ENCODE data around the gene SRSF1.
"Not testable (repeated sequence)": the region's sequence is repeated elsewhere in the genome, so short reads cannot be mapped to it uniquely, and the experiment has no call there.

The SRSF1 gene

GRCh38 chr17:57963149-57963511, 43.9 kb downstream of the SRSF1 start:
- no peak for DNase-seq (ENCODE audit: low read depth)

- DNase-seq (ENCODE audit: low read depth), result no peak
These were observed 44.5 kb downstream of the SRSF1 start for GRCh38 chr17:57962279-57963148.

- DNase-seq (ENCODE audit: low read depth), result no peak
These were observed 47.1 kb downstream of the SRSF1 start for GRCh38 chr17:57959929-57960328.

GRCh38 chr17:57958391-57958790, 48.7 kb downstream of the SRSF1 start:
- DNase-seq (ENCODE audit: low read depth), result not testable (repeated sequence)

GRCh38 chr17:57957886-57958285, 49.2 kb downstream of the SRSF1 start:
- DNase-seq (ENCODE audit: low read depth), result no peak

- DNase-seq (ENCODE audit: low read depth), result no peak
These were observed 49.8 kb downstream of the SRSF1 start for GRCh38 chr17:57957120-57957850.

GRCh38 chr17:57956291-57957119, 50.5 kb downstream of the SRSF1 start:
- DNase-seq (ENCODE audit: low read depth), result no peak

GRCh38 chr17:57955183-57955931, 51.7 kb downstream of the SRSF1 start, which contains the start of gene CUEDC1:
Gene CUEDC1, minus strand, starts transcription at chr17:57955412. Its CDS starts 69,848 bp downstream, at chr17:57885564.
- DNase-seq (ENCODE audit: low read depth), result peak; percentile 62

GRCh38 chr17:57954397-57955182, 52.5 kb downstream of the SRSF1 start:
- DNase-seq (ENCODE audit: low read depth), result no peak

- no peak for DNase-seq (ENCODE audit: low read depth)
These were observed 53.2 kb downstream of the SRSF1 start for GRCh38 chr17:57953705-57954396.

All from stimulated activated CD4-positive, alpha-beta T cell treated with anti-CD3 and anti-CD28 coated beads, Interleukin-2, amount 100 ng/mL, for 4 hours (primary cell).